GM12865 (cell line): ENCODE data around the gene RFPL2.

Experiments
- DNase-seq: peaks from one replicate; pipeline ENCODE4 v3.0.0; 2010; ENCODE audit warnings: low read depth
- H3K4me3 ChIP-seq: 2 replicates; pipeline ENCODE4 v1.5.1; 2011; ENCODE audit warnings: mild to moderate bottlenecking, low read depth, low read length, control low read depth
- TF ChIP-seq, protein P1 (sequence below): IDR thresholded peaks from 2 replicates; pipeline ENCODE4 v1.5.1; 2011; ENCODE audit warnings: low read length, control low read depth, low read depth, inconsistent platforms; ENCODE audit not compliant: insufficient read depth; ENCODE audit errors: missing control alignments

The RFPL2 gene

DNA sequence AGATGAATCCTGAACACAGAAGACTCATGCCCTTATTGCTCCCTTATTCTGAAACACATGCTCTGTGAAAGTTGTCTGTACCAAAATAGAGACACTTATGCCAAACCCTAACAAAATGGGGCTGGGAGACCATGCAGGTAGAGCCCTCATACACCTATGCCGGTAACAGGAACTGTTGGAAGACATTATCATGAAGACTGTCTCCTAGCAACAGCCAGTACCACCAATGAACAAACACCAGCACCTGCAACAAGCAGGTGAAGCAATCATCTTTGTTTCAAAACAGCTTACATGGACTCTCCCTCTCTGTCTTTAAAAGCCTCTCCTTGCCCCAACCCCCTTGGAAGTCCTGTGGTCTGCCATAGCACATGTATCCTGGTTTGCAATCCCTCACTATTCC, 33.0 kb upstream of the RFPL2 start:
- TF ChIP-seq, protein P1, sequence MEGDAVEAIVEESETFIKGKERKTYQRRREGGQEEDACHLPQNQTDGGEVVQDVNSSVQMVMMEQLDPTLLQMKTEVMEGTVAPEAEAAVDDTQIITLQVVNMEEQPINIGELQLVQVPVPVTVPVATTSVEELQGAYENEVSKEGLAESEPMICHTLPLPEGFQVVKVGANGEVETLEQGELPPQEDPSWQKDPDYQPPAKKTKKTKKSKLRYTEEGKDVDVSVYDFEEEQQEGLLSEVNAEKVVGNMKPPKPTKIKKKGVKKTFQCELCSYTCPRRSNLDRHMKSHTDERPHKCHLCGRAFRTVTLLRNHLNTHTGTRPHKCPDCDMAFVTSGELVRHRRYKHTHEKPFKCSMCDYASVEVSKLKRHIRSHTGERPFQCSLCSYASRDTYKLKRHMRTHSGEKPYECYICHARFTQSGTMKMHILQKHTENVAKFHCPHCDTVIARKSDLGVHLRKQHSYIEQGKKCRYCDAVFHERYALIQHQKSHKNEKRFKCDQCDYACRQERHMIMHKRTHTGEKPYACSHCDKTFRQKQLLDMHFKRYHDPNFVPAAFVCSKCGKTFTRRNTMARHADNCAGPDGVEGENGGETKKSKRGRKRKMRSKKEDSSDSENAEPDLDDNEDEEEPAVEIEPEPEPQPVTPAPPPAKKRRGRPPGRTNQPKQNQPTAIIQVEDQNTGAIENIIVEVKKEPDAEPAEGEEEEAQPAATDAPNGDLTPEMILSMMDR: no peak
- DNase-seq: no peak
- no peak overlapping the region for H3K4me3 ChIP-seq

DNA sequence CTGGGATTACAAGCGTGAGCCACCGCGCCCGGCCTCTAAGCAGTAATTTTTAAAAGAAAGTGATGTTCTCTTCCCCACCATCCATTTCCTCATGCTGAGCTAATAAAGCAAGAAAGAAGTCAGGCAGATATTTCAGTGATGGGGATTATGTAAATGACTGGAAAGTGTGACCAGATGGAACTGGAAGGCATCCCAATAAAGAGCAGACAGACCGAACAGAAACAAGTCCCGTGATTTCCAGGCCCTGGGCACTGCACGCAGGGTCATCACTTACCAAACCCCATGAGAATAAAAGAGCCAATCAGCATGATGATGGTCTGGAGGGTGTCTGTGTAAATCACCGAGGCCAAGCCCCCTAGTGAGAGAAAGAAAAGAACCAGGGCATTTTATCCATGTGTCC, 32.1 kb upstream of the RFPL2 start:
- H3K4me3 ChIP-seq: no peak overlapping the region
- DNase-seq: no peak
- TF ChIP-seq, protein P1: no peak

DNA sequence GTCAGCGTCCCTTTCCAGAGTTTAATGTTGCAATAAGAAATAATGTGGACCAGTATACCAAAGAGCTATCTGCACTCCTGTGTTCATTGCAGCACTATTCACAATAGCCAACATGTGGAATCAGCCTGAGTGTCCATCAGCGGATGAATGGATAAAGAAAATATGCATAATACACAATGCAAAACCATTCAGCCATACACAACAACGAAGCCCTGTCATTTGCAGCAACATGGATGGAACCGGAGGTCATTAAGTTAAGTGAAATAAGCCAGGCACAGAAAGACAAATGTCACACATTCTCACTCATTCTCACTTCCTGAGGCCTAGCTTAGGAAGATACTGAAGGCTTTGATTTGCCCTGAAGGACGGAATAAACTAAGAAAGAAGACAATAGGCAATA, 28.2 kb upstream of the RFPL2 start:
- TF ChIP-seq, protein P1: no peak
- no peak overlapping the region for H3K4me3 ChIP-seq
- DNase-seq: no peak

DNA sequence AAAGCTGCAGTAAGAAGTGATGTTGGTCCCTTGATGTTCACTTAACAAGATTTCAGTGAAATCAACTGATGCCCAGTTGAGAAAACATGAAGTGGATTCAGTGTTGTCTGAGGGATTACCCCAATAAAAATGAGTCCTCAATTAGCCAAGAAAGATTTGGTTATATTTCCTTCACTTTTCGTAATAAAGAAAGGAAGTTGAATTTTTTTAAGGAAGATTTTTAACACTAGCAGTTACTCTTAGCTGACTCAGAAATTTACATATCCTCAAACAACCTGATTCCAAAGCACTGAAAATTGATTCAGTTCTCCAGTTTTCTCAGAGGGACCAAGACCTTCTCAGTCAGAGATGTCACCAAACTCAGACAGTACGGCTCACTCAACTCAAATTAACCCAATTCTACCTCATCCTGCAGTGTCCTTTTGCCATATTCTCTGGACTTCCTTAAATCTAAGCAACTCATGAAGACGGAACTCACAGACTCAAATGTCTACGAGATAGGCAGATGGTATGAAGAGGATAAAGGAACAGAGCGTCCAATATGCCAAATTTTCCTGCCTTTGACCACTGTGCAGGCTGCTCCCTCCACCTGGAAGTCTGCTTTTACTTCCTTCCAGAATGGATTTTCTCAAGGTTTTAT, 27.4 kb upstream of the RFPL2 start:
- DNase-seq: no peak
- TF ChIP-seq, protein P1: no peak
- H3K4me3 ChIP-seq: no peak overlapping the region

DNA sequence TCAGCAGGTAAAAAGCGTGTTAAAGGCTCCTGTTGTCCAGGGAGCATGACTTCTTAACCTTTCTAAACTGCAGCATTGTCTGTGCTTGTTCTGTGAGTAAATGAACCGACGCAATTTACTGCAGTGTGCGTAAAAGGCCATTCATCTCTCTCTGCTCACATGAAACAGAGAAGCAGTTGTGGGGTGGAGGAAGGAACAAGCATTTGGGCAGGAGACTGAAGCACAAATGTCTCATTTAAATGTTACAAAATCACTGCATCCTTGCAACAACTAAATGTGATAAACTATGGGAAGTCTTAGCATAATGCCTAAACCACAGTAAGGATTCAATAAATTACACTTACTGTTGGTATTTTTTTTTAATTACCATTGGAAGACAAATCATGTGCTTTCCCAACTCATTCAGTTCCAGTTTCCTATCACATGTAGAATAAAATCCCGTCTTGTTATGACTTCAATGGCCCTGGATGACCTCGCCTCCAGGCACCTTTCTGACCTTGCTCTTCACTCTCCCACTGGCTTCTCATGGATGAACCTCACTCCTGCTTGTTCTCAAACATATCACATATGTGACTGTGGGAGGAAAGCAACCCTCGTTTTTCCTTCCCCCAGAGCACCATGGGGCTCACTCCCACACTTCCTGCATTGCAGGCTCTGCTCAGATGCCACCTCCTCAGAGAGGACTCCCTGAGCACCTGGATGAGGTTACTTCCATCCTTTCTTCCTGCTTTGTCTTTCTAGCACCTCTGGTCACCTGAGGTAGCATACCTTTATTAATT, 21.6 kb upstream of the RFPL2 start:
- no peak for DNase-seq
- TF ChIP-seq, protein P1: no peak
- H3K4me3 ChIP-seq: no peak overlapping the region

DNA sequence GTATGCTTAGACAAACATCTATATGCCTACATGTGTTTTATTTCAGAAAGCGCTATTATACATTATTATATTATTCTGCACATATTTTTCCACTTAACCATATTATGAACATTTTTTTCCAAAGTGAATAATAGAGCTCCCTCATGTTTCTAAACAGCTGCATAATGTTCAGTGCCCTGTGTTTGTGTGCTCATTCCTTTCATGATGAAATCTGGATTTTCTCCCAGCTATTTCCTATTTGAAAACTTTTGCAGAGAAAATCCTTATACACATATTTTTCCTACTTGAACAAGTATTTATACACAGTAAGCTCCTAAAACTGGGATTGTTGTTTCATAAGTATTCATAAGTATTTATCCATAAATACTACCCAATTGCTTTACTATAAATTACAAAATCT, 18.1 kb upstream of the RFPL2 start:
- DNase-seq: no peak
- TF ChIP-seq, protein P1: no peak
- H3K4me3 ChIP-seq: no peak overlapping the region
